Measurements from ENCODE around the gene DLG2. TPM values are rescaled to one million over a fixed set of nuclear protein-coding genes. Genes with fewer than 3 reads are reported as not detected.
A peak's percentile ranks its signal among the peaks of the same experiment; 100 is the strongest.

The DLG2 gene
- total and polyA plus RNA-seq, 2 of the 8 experiments (the other 6 are each of a cell fraction or from before 2014, with no cell fraction given) = 1.7 to 14.3 TPM

DNA sequence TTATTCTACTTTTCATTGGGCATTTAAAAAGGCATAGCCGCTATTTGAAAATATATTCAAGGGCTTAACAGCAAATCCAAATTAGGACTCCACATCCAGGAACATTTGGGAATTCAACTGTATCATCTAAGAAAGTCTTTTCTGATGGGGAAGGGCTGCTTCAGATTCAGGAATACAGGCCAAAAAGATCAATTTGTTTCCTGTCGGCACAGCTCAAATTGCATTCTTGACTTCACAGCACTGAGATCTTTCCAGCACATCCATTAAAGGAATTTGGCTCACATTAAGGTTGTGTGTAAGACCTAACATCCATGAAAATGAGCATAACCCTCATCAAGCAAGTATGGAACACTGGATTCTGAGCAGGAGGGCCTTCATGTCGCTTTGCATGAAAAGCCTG lies 1171.5 kb downstream of the DLG2 start:
- no peak overlapping the region for H3K27ac ChIP-seq (ENCODE audit: low read depth, low read length)
- no peaks in the 10 kb centered on the region for H4K20me1 ChIP-seq (replicated peaks in 1 of 2; ENCODE audit: control insufficient read depth in 1 of 2, insufficient read depth in 2 of 2, low read length in 2 of 2)
- no peak overlapping the region for H3K23ac ChIP-seq (ENCODE audit: insufficient read length)
- no peak overlapping the region for H3K18ac ChIP-seq (ENCODE audit: extremely low read depth, low read length)
- no peak overlapping the region for H2BK120ac ChIP-seq (replicated peaks; ENCODE audit: low read depth, low read length)
- ChIA-PET POLR2A (ENCODE audit: partially characterized antibody) (no interaction called here), CTCF (ENCODE audit: partially characterized antibody) (interaction anchor here (1.0 kb wide), 1 partner anchor 11 kb away, joined by 4 read pairs; no protein-coding TSS in a partner anchor)
- H2BK15ac ChIP-seq (ENCODE audit: low read length) = no peak overlapping the region
- H3K27me3 ChIP-seq (replicated peaks in 1 of 4; ENCODE audit: control insufficient read depth in 3 of 4, extremely low read depth in 1 of 4, insufficient read depth in 3 of 4, low read length in 3 of 4) = no peaks in the 10 kb centered on the region
- DNase-seq (ENCODE audit: low read depth in 1 of 2, low spot score in 2 of 2) (no peak), FAIRE-seq (no peak)
- no peaks in the 10 kb centered on the region for H3K36me3 ChIP-seq (ENCODE audit: control insufficient read depth in 2 of 4, insufficient read depth in 4 of 4, low read length in 3 of 4)
- no peak overlapping the region for H3K14ac ChIP-seq (ENCODE audit: insufficient read length)
- H3K4me3 ChIP-seq (ENCODE audit: extremely low read depth in 1 of 4, insufficient read depth in 2 of 4, low read depth in 3 of 4, low read length in 4 of 4) = no peak overlapping the region
- H3K79me1 ChIP-seq (ENCODE audit: low read depth, low read length) = no peaks in the 10 kb centered on the region
- H2BK5ac ChIP-seq (ENCODE audit: low read depth, low read length) = no peak overlapping the region
- H3K4ac ChIP-seq (replicated peaks; ENCODE audit: insufficient read length, low read depth, low read length) = no peak overlapping the region
- H3K9me3 ChIP-seq (ENCODE audit: insufficient read depth in 2 of 2, low read depth in 1 of 2, low read length in 1 of 2) = no peaks in the 10 kb centered on the region
- no peak overlapping the region for H3K9ac ChIP-seq (replicated peaks in 1 of 4; ENCODE audit: extremely low read depth in 1 of 4, low read depth in 3 of 4, low read length in 3 of 4)
- 0 out of 2 replicates have a peak overlapping the region, but pooled peaks have one; percentile 82 for H2AFZ ChIP-seq (ENCODE audit: low read length)
- H3K23me2 ChIP-seq (ENCODE audit: low read depth, low read length) = no peaks in the 10 kb centered on the region
- H3K79me2 ChIP-seq (ENCODE audit: control insufficient read depth in 1 of 2, insufficient read depth in 2 of 2, low read length in 2 of 2) = no peaks in the 10 kb centered on the region
- no peak overlapping the region for H2BK20ac ChIP-seq (ENCODE audit: low read length)
- H3K4me1 ChIP-seq (replicated peaks in 1 of 4; ENCODE audit: control insufficient read depth in 3 of 4, insufficient read depth in 4 of 4, low read length in 3 of 4) = no peaks in the 10 kb centered on the region
- no peak overlapping the region for H4K5ac ChIP-seq (ENCODE audit: insufficient read length, low read depth, low read length)
- H4K8ac ChIP-seq (ENCODE audit: extremely low read depth, insufficient read depth, low read length) = no peak overlapping the region
- no peak overlapping the region for H2BK12ac ChIP-seq (ENCODE audit: low read depth, low read length)
- WGBS, 2 experiments (ENCODE audit: extremely low coverage in 1 of 2, insufficient coverage in 1 of 2, insufficient read length in 1 of 2, insufficient replicate concordance in 2 of 2, low coverage in 1 of 2, low lambda C conversion rate in 2 of 2, missing lambda C conversion rate in 1 of 2) = 78% methylated on average over 3 of the region's 3 CpGs; no CpG with 5 or more reads in 1 of the 2 experiments
- H3K56ac ChIP-seq (replicated peaks; ENCODE audit: insufficient read length, low read depth, low read length) = no peak overlapping the region
- H2AK5ac ChIP-seq (ENCODE audit: low read depth, low read length) = no peak overlapping the region
- TF ChIP-seq GABPA (IDR thresholded peaks at IDR 0.05; ENCODE audit: borderline replicate concordance, insufficient read depth, low read length) (no peak), CBX8 (IDR thresholded peaks at IDR 0.05; ENCODE audit: borderline replicate concordance, low read depth, low read length) (no peak), ZNF274 (IDR thresholded peaks at IDR 0.05; ENCODE audit: borderline replicate concordance, extremely low read depth, low read length) (no peak), POLR2AphosphoS5 (IDR thresholded peaks at IDR 0.05; ENCODE audit: low read depth, low read length) (no peak)
- H3K4me2 ChIP-seq (ENCODE audit: insufficient read depth in 1 of 2, low read depth in 2 of 2, low read length in 2 of 2) = no peak overlapping the region
- H4K91ac ChIP-seq (replicated peaks; ENCODE audit: insufficient read length, low read length) = no peak overlapping the region
